ENCODE results near the gene RAD50.
"Not testable (repeated sequence)": the region's sequence is repeated elsewhere in the genome, so short reads cannot be mapped to it uniquely, and the experiment has no call there.

Gene RAD50

GRCh38 chr5:132556763-132557477, at the start of gene RAD50:
Gene RAD50 (plus strand): TSS chr5:132556977. CDS start chr5:132557325, 348 bp downstream.
- H3K4me1 ChIP-seq (ENCODE audit: insufficient read depth, low read length) = peaks cover 13% of the 10 kb centered on the region
- peak within 1 kb of the TSS; percentile 86 to 98 for H3K4me3 ChIP-seq (ENCODE audit: low read depth in 1 of 2, low read length in 2 of 2)
- H3K9ac ChIP-seq (ENCODE audit: low read length) = peak within 1 kb of the TSS; percentile 95
- H3K36me3 ChIP-seq (ENCODE audit: insufficient read depth, low read length) = peaks cover 18% of the 10 kb centered on the region
- H3K27me3 ChIP-seq (ENCODE audit: control insufficient read depth in 1 of 2, insufficient read depth in 2 of 2, low read length in 2 of 2) = no peaks in the 10 kb centered on the region
- H3K9me3 ChIP-seq (ENCODE audit: low read length) = no peaks in the 10 kb centered on the region
- peak within 1 kb of the TSS; percentile 90 for H3K27ac ChIP-seq (ENCODE audit: low read depth, low read length)

GRCh38 chr5:132510076-132510475, 46.7 kb upstream of the RAD50 start:
- peaks cover 17% of the 10 kb centered on the region for H3K4me1 ChIP-seq (ENCODE audit: insufficient read depth, low read length)
- no peaks in the 10 kb centered on the region for H3K27me3 ChIP-seq (ENCODE audit: control insufficient read depth in 1 of 2, insufficient read depth in 2 of 2, low read length in 2 of 2)
- H3K4me3 ChIP-seq (ENCODE audit: low read depth in 1 of 2, low read length in 2 of 2) = no peak overlapping the region
- H3K9ac ChIP-seq (ENCODE audit: low read length) = no peak overlapping the region
- no peaks in the 10 kb centered on the region for H3K9me3 ChIP-seq (ENCODE audit: low read length)
- H3K27ac ChIP-seq (ENCODE audit: low read depth, low read length) = no peak overlapping the region
- no peaks in the 10 kb centered on the region for H3K36me3 ChIP-seq (ENCODE audit: insufficient read depth, low read length)

- H3K9ac ChIP-seq (ENCODE audit: low read length); H3K36me3 ChIP-seq (ENCODE audit: insufficient read depth, low read length); H3K9me3 ChIP-seq (ENCODE audit: low read length); H3K4me1 ChIP-seq (ENCODE audit: insufficient read depth, low read length); H3K4me3 ChIP-seq (ENCODE audit: low read depth in 1 of 2, low read length in 2 of 2); H3K27me3 ChIP-seq (ENCODE audit: control insufficient read depth in 1 of 2, insufficient read depth in 2 of 2, low read length in 2 of 2); H3K27ac ChIP-seq (ENCODE audit: low read depth, low read length): not testable (repeated sequence)
Measured at GRCh38 chr5:132513618-132514336, 43.0 kb upstream of the RAD50 start.

DNA sequence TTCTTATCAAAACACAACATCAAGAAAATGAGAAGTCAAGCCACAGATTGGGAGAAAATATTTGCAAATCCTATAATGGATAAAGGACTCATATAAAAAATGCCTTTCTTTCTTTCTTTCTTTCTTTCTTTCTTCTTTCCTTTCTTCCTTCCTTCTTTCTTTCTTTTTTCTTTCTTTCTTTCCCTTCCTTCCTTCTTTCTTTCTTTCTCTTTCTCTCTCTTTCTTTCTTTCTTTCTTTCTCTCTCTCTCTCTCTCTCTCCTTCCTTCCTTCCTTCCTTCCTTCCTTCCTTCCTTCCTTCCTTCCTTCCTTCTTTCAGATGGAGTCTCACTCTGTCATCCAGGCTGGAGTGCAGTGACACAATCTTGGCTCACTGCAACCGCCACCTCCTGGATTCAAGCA, 34.7 kb upstream of the RAD50 start:
- H3K27me3 ChIP-seq (ENCODE audit: control insufficient read depth in 1 of 2, insufficient read depth in 2 of 2, low read length in 2 of 2); H3K36me3 ChIP-seq (ENCODE audit: insufficient read depth, low read length); H3K9ac ChIP-seq (ENCODE audit: low read length); H3K4me1 ChIP-seq (ENCODE audit: insufficient read depth, low read length); H3K9me3 ChIP-seq (ENCODE audit: low read length); H3K27ac ChIP-seq (ENCODE audit: low read depth, low read length); H3K4me3 ChIP-seq (ENCODE audit: low read depth in 1 of 2, low read length in 2 of 2): not testable (repeated sequence)

DNA sequence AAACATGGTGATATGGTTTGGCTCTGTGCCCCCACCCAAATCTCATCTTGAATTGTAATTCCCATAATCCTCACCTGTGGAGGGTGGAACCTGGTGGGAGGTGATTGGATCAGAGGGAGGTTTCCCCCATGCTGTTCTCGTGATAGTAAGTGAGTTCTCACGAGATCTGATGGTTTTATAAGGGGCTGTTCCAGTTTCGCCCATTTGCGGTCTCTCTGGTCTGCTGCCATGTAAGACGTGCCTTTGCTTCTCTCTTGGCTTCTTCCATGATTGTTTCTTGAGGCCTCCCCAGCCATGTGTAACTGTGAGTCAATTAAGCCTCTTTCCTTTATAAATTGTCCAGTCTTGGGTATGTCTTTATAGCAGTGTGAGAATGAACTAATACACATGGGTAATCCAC, 31.9 kb upstream of the RAD50 start:
- not testable (repeated sequence) for H3K9ac ChIP-seq (ENCODE audit: low read length); H3K4me3 ChIP-seq (ENCODE audit: low read depth in 1 of 2, low read length in 2 of 2); H3K36me3 ChIP-seq (ENCODE audit: insufficient read depth, low read length); H3K27ac ChIP-seq (ENCODE audit: low read depth, low read length); H3K27me3 ChIP-seq (ENCODE audit: control insufficient read depth in 1 of 2, insufficient read depth in 2 of 2, low read length in 2 of 2); H3K4me1 ChIP-seq (ENCODE audit: insufficient read depth, low read length); H3K9me3 ChIP-seq (ENCODE audit: low read length)

DNA sequence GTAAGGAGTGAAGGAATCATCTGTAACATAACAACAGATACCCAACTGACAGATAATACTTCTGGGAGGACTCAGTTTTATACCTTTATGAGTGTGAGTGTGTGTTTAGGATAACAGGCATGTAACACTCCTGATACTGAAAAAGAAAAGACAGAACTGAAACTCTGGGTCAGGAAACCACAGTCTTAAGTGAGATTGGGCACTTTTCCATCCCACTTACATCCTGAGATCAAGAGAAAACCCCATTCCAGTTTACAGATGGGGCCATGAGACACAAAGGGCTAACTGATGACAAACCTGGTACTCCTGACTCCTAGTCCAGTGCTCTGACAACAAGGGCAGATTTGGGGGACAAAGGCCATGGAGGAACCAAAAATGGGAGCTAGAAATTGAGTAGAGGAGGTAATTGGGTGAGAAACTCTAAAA, 31.5 kb upstream of the RAD50 start:
- no peak overlapping the region for H3K4me3 ChIP-seq (ENCODE audit: low read depth in 1 of 2, low read length in 2 of 2)
- no peaks in the 10 kb centered on the region for H3K9me3 ChIP-seq (ENCODE audit: low read length)
- H3K4me1 ChIP-seq (ENCODE audit: insufficient read depth, low read length) = no peaks in the 10 kb centered on the region
- no peaks in the 10 kb centered on the region for H3K36me3 ChIP-seq (ENCODE audit: insufficient read depth, low read length)
- no peak overlapping the region for H3K9ac ChIP-seq (ENCODE audit: low read length)
- H3K27ac ChIP-seq (ENCODE audit: low read depth, low read length) = no peak overlapping the region
- H3K27me3 ChIP-seq (ENCODE audit: control insufficient read depth in 1 of 2, insufficient read depth in 2 of 2, low read length in 2 of 2) = no peaks in the 10 kb centered on the region

- Histone ChIP-seq H3K4me1 (ENCODE audit: insufficient read depth, low read length) (no peaks in the 10 kb centered on the region), H3K4me3 (ENCODE audit: low read depth in 1 of 2, low read length in 2 of 2) (no peak overlapping the region), H3K27ac (ENCODE audit: low read depth, low read length) (no peak overlapping the region), H3K9me3 (ENCODE audit: low read length) (no peaks in the 10 kb centered on the region), H3K27me3 (ENCODE audit: control insufficient read depth in 1 of 2, insufficient read depth in 2 of 2, low read length in 2 of 2) (no peaks in the 10 kb centered on the region), H3K9ac (ENCODE audit: low read length) (no peak overlapping the region), H3K36me3 (ENCODE audit: insufficient read depth, low read length) (no peaks in the 10 kb centered on the region)
Measured at GRCh38 chr5:132526290-132526973, 30.3 kb upstream of the RAD50 start.

DNA sequence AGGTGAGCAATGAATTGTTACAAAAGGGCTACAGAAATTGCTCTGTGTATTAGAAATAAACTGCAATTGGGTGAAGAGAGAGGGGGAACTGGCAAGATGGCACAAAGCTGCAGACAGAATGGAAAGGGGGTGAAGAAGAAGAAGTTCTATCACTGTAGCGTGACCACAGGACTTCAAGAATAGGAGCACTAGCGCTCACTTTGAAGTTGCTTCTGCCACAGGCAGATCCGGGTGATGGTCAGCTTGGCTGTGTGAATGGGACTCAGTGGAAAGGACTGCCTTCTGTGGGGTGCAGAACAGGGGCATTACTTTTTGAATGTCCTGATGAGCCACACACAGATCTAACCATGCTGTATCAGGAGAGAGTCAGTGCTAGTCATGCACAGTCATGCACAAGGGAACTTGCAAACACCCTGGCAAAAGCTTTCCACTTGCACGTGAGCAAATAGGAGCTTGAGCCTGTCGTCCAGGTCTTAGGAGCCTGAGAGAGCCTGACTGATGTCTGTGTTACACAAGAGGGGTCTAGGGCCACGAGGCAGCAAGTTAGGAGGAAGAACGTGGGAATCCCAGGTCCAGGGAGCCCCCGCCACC, 29.7 kb upstream of the RAD50 start:
- Histone ChIP-seq H3K9ac (ENCODE audit: low read length) (no peak overlapping the region), H3K27ac (ENCODE audit: low read depth, low read length) (no peak overlapping the region), H3K4me3 (ENCODE audit: low read depth in 1 of 2, low read length in 2 of 2) (no peak overlapping the region), H3K9me3 (ENCODE audit: low read length) (no peaks in the 10 kb centered on the region), H3K36me3 (ENCODE audit: insufficient read depth, low read length) (no peaks in the 10 kb centered on the region), H3K27me3 (ENCODE audit: control insufficient read depth in 1 of 2, insufficient read depth in 2 of 2, low read length in 2 of 2) (no peaks in the 10 kb centered on the region), H3K4me1 (ENCODE audit: insufficient read depth, low read length) (no peaks in the 10 kb centered on the region)

GRCh38 chr5:132528021-132528420, 28.8 kb upstream of the RAD50 start:
- Histone ChIP-seq H3K9ac (ENCODE audit: low read length) (no peak overlapping the region), H3K27me3 (ENCODE audit: control insufficient read depth in 1 of 2, insufficient read depth in 2 of 2, low read length in 2 of 2) (no peaks in the 10 kb centered on the region), H3K4me3 (ENCODE audit: low read depth in 1 of 2, low read length in 2 of 2) (no peak overlapping the region)

DNA sequence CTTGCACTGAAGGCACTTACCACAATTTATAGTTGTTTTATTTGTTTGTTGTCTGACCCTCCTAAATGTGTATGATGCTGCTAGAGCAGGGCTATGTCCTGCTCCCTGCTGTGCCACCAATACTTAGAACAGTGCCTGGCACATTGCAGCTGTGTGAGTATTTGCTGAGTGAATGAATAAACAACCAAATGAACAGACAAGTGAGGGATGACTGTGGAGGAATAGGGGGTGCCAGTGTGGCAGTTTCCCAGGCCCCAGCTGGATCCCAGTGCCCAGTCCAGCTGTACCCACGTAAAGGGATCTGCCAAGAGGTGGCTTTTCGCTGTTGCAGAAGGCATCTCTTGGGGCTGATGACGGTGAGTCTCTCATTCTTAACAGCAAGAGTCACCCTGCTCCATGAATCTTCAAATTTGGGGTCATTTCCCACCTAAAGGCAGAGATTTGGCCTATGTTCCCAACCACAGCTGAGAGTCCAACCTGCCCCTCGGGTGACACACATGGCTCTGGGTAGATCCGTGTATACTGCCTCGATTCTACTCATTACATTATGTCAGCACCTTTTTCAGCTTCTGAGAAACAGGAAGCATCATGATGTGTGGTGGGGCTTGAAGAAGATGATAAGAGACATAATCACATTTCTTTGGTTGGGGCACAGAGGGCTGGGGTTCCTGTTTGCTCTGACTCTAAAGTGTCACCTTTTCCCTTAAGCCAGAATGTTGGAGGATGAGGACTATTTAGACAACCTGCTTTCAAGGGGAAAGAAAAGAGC, 27.7 kb upstream of the RAD50 start:
- no peaks in the 10 kb centered on the region for H3K36me3 ChIP-seq (ENCODE audit: insufficient read depth, low read length)
- H3K4me1 ChIP-seq (ENCODE audit: insufficient read depth, low read length) = no peaks in the 10 kb centered on the region
- H3K9ac ChIP-seq (ENCODE audit: low read length) = no peak overlapping the region
- no peak overlapping the region for H3K27ac ChIP-seq (ENCODE audit: low read depth, low read length)
- H3K27me3 ChIP-seq (ENCODE audit: control insufficient read depth in 1 of 2, insufficient read depth in 2 of 2, low read length in 2 of 2) = no peaks in the 10 kb centered on the region
- no peaks in the 10 kb centered on the region for H3K9me3 ChIP-seq (ENCODE audit: low read length)
- H3K4me3 ChIP-seq (ENCODE audit: low read depth in 1 of 2, low read length in 2 of 2) = no peak overlapping the region

More at GRCh38 chr5:132528021-132528420, 28.8 kb upstream of the RAD50 start:
- Histone ChIP-seq H3K36me3 (ENCODE audit: insufficient read depth, low read length) (no peaks in the 10 kb centered on the region), H3K4me1 (ENCODE audit: insufficient read depth, low read length) (no peaks in the 10 kb centered on the region), H3K27ac (ENCODE audit: low read depth, low read length) (no peak overlapping the region), H3K9me3 (ENCODE audit: low read length) (no peaks in the 10 kb centered on the region)

DNA sequence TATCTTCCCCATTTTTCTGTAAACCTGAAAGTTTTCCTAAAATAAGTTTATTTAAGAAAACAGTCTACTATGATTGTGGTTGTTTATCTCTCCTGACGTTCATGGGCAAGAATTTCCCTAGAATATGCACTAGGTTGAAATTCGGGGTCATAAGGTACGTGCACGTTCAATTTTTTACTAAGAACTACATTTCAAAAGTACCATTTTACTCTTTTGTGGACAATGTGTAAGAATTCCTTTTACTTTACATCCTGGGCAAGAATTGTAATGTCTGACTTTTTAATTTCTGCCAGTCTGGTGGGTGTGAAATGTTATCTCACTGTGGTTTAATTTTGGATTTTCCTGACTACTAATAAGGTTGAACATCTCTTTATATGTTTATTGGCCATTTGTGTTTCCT, 25.8 kb upstream of the RAD50 start:
- Histone ChIP-seq H3K27ac (ENCODE audit: low read depth, low read length) (no peak overlapping the region), H3K27me3 (ENCODE audit: control insufficient read depth in 1 of 2, insufficient read depth in 2 of 2, low read length in 2 of 2) (no peaks in the 10 kb centered on the region), H3K9me3 (ENCODE audit: low read length) (no peaks in the 10 kb centered on the region), H3K4me1 (ENCODE audit: insufficient read depth, low read length) (no peaks in the 10 kb centered on the region), H3K4me3 (ENCODE audit: low read depth in 1 of 2, low read length in 2 of 2) (no peak overlapping the region), H3K36me3 (ENCODE audit: insufficient read depth, low read length) (no peaks in the 10 kb centered on the region), H3K9ac (ENCODE audit: low read length) (no peak overlapping the region)
